Measurements from ENCODE around the gene SLC12A1.

DNA sequence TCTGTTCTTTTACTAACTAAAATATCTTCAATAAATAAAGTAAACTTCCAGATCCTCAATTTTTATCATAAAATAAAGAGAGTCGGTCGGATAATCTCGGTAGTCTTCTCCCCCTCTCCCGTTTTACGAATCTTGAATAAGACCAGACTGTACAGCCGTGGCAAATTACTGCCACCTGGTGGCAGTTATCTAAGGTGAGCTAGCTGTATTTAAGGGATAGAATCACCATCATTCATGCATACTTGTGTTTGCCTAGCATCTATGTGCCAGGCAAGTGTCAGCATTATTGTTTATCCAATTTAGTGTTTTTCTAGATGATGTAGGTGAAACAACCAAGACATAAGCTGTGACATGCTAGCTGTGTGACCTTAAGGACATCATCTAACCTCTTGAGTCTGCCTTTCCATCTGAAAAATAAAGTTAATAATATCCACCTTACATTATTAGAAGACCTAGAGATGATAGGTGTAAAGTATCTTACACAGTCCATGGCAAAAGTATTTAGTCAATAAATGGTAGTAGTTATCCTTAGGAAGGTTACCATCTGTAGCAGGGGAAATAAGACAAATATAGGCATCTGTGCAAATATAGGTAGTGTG, 146.5 kb downstream of the SLC12A1 start:
- no peak for TF ChIP-seq EZH2 (IDR thresholded peaks at IDR 0.05)
- TF ChIP-seq, protein P1, sequence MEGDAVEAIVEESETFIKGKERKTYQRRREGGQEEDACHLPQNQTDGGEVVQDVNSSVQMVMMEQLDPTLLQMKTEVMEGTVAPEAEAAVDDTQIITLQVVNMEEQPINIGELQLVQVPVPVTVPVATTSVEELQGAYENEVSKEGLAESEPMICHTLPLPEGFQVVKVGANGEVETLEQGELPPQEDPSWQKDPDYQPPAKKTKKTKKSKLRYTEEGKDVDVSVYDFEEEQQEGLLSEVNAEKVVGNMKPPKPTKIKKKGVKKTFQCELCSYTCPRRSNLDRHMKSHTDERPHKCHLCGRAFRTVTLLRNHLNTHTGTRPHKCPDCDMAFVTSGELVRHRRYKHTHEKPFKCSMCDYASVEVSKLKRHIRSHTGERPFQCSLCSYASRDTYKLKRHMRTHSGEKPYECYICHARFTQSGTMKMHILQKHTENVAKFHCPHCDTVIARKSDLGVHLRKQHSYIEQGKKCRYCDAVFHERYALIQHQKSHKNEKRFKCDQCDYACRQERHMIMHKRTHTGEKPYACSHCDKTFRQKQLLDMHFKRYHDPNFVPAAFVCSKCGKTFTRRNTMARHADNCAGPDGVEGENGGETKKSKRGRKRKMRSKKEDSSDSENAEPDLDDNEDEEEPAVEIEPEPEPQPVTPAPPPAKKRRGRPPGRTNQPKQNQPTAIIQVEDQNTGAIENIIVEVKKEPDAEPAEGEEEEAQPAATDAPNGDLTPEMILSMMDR (IDR thresholded peaks at IDR 0.05): peak; percentile 92
- TF ChIP-seq EZH2phosphoT487 (IDR thresholded peaks at IDR 0.05): no peak
